Measurements from ENCODE around the gene RER1. TPM values are rescaled to one million over a fixed set of nuclear protein-coding genes. Genes with fewer than 3 reads are reported as not detected.

Gene RER1
- total RNA-seq, 1 donor from 2014 or later: 133 TPM

DNA sequence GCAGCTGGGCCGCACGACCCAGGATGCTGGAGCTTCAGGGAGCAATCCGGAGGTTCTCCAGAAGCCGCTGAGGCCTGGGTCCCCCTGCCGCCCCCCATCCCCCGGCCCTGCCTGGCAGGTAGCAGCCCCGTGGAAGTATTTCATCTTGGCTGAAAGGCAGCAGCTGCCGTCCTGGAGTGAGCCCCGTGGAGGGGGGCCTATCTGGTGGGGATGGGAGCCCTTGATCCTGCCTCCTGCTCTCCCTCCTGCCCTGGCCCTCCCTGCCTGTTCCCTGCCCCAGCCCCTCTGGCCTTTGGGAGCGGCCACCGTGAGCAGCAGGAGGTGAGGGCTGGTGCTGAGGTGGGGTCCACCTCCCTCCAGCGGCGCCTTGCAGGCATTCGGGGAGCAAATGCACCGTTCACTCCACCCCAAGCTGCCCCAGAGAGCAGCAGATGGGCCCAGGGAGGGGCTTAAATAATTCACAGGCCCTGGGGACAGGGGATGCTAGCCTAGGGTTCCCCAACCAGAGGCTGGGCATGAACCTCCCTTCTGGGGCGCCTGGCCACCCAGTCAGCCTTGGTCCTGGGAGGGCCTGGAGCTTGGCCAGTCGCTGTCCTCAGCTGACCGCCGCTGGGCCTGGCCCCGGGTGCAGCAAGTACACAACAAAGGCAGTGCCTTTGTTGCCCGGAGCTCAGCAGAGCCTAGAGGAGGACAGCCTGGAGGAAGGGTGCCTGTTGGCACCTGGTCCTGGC, 60.7 kb downstream of the RER1 start:
- DNase-seq: no peak
- H3K27me3 ChIP-seq (ENCODE audit: low read depth): peaks cover 56% of the 10 kb centered on the region
- H3K9me3 ChIP-seq: no peaks in the 10 kb centered on the region
- ATAC-seq: no peak
- no peak overlapping the region for H3K4me3 ChIP-seq
- no peaks in the 10 kb centered on the region for H3K36me3 ChIP-seq
- intact Hi-C loops (cut with DNase I): no loop called here
- TF ChIP-seq, protein P1, sequence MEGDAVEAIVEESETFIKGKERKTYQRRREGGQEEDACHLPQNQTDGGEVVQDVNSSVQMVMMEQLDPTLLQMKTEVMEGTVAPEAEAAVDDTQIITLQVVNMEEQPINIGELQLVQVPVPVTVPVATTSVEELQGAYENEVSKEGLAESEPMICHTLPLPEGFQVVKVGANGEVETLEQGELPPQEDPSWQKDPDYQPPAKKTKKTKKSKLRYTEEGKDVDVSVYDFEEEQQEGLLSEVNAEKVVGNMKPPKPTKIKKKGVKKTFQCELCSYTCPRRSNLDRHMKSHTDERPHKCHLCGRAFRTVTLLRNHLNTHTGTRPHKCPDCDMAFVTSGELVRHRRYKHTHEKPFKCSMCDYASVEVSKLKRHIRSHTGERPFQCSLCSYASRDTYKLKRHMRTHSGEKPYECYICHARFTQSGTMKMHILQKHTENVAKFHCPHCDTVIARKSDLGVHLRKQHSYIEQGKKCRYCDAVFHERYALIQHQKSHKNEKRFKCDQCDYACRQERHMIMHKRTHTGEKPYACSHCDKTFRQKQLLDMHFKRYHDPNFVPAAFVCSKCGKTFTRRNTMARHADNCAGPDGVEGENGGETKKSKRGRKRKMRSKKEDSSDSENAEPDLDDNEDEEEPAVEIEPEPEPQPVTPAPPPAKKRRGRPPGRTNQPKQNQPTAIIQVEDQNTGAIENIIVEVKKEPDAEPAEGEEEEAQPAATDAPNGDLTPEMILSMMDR (IDR thresholded peaks at IDR 0.05): no peak
- no peak overlapping the region for H3K27ac ChIP-seq
- H3K4me1 ChIP-seq: no peaks in the 10 kb centered on the region

DNA sequence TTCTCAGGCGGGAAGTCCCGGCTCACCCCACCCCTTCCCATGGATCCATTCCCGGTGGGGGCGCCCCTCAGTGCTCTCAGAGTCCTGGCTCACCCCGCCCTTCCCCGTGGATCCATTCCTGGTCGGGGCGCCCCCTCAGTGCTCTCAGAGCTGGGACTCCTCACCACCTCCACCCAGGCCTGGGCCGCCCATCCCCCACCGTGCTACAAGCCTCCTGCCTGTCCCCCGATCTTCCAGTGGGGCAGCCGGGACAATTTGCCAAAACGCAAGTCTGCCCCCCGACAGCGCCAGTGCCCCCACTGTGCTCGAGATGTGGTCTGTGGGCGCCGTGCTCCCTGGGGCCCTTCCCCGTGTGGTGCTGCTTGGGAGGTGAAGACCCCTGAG, 61.3 kb downstream of the RER1 start:
- no peaks in the 10 kb centered on the region for H3K9me3 ChIP-seq
- peaks cover 56% of the 10 kb centered on the region for H3K27me3 ChIP-seq (ENCODE audit: low read depth)
- no peak overlapping the region for H3K4me3 ChIP-seq
- H3K36me3 ChIP-seq: no peaks in the 10 kb centered on the region
- no peak for ATAC-seq
- TF ChIP-seq, protein P1 (IDR thresholded peaks at IDR 0.05): no peak
- no peaks in the 10 kb centered on the region for H3K4me1 ChIP-seq
- no peak overlapping the region for H3K27ac ChIP-seq
- DNase-seq: no peak
- intact Hi-C loops (cut with DNase I): no loop called here

DNA sequence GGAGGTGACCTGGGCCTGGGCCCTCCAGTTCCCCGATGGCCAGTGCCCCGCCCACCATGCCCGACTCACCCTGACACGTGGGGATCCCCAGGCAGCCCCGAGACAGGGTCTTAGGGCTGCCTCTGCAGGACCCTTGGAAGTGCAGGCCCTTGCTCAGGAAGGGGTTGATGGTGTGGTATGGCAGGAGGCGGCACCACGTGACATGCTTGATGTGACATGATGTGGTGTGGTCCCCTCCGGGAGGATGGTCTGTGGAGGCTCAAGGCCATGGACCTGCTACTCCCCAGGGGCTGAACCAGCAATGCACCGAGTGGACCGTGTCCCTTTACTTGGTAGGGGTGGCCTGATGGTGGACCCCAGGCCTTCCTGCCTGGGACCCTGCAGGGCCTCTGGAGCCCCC, 62.6 kb downstream of the RER1 start:
- DNase-seq (no peak), ATAC-seq (no peak)
- Histone ChIP-seq H3K4me1 (no peaks in the 10 kb centered on the region), H3K9me3 (no peaks in the 10 kb centered on the region), H3K4me3 (no peak overlapping the region), H3K27ac (no peak overlapping the region), H3K36me3 (no peaks in the 10 kb centered on the region), H3K27me3 (ENCODE audit: low read depth) (peaks cover 56% of the 10 kb centered on the region)
- intact Hi-C loops (cut with DNase I): no loop called here
- TF ChIP-seq, protein P1 (IDR thresholded peaks at IDR 0.05): no peak

Other genes starting within 250 kb of the RER1 start
- gene FAAP20, start 197.1 kb upstream of the RER1 start, total RNA-seq: 50.9 TPM
- gene SKI, start 163.5 kb upstream of the RER1 start, total RNA-seq: 90.0 TPM
- gene MORN1, start 287 bp upstream of the RER1 start, total RNA-seq: 13.4 TPM
- gene PEX10, start 20.7 kb downstream of the RER1 start, total RNA-seq: 12.4 TPM
- 3.8 TPM for gene PLCH2, start 84.4 kb downstream of the RER1 start, total RNA-seq
- gene PANK4, start 134.8 kb downstream of the RER1 start, total RNA-seq: 39.2 TPM
- 1.5 TPM for gene HES5, start 138.4 kb downstream of the RER1 start, total RNA-seq
- 152 TPM for gene TNFRSF14, start 164.5 kb downstream of the RER1 start, total RNA-seq
- gene PRXL2B, start 194.9 kb downstream of the RER1 start, total RNA-seq: 26.3 TPM
- 7.6 TPM for gene MMEL1, start 241.2 kb downstream of the RER1 start, total RNA-seq

Measured in lower lobe of right lung (tissue), 2 donors.